ENCODE data around the gene AMBRA1. TPM values are rescaled to one million over a fixed set of nuclear protein-coding genes. Genes with fewer than 3 reads are reported as not detected.

AMBRA1 gene
- total and polyA plus RNA-seq, 2 donors (not counting 3 experiments of a cell fraction or from before 2014, with no cell fraction given): 18.4 to 32.4 TPM

DNA sequence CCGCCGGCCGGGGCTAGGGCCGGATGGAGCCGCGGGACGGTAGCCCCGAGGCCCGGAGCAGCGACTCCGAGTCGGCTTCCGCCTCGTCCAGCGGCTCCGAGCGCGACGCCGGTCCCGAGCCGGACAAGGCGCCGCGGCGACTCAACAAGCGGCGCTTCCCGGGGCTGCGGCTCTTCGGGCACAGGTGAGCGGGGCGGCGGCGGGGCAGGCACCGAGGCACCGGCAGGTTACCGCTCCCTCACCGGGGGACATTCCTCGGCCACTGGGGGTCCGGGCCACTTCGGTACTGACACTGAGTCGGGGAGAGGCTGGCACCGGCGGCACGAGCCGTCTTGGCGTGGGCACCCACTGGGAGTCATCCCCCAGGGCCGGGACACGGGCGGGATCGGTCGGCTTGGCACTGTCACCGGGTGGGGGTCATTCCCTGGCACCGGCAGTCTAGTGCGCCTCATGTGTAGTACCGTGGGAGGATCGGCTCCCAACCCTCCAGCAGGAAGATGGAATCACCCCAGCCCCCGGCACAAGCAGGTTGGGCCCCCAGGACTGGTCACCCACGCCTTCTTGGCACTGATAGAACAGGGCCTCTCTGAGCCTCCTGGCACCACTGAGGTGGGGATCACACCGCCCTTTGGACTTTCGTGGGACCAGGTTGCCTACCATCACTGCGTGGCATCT lies 246.0 kb downstream of the AMBRA1 start:
- TF ChIP-seq MYC (IDR thresholded peaks at IDR 0.05; ENCODE audit: low read depth, low read length) (no peak), FOS (IDR thresholded peaks at IDR 0.05; ENCODE audit: borderline replicate concordance, insufficient read depth, low read length) (no peak), POLR2A (IDR thresholded peaks at IDR 0.05; ENCODE audit: low read depth, low read length) (no peak), JUN (IDR thresholded peaks at IDR 0.05; ENCODE audit: borderline replicate concordance, insufficient read depth, insufficient read length, low read depth) (no peak), POLR2AphosphoS5 (IDR thresholded peaks at IDR 0.05; ENCODE audit: insufficient read depth, low read depth, low read length) (no peak), GATA2 (IDR thresholded peaks at IDR 0.05; ENCODE audit: insufficient read depth, insufficient read length, low read depth, low read length) (no peak), EZH2 (IDR thresholded peaks at IDR 0.05; ENCODE audit: borderline replicate concordance, low read depth, low read length, severe bottlenecking) (no peak)
- TF ChIP-seq, protein P1, sequence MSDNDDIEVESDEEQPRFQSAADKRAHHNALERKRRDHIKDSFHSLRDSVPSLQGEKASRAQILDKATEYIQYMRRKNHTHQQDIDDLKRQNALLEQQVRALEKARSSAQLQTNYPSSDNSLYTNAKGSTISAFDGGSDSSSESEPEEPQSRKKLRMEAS (IDR thresholded peaks at IDR 0.05; ENCODE audit: insufficient read depth, insufficient read length): no peak
- TF ChIP-seq, protein P2, sequence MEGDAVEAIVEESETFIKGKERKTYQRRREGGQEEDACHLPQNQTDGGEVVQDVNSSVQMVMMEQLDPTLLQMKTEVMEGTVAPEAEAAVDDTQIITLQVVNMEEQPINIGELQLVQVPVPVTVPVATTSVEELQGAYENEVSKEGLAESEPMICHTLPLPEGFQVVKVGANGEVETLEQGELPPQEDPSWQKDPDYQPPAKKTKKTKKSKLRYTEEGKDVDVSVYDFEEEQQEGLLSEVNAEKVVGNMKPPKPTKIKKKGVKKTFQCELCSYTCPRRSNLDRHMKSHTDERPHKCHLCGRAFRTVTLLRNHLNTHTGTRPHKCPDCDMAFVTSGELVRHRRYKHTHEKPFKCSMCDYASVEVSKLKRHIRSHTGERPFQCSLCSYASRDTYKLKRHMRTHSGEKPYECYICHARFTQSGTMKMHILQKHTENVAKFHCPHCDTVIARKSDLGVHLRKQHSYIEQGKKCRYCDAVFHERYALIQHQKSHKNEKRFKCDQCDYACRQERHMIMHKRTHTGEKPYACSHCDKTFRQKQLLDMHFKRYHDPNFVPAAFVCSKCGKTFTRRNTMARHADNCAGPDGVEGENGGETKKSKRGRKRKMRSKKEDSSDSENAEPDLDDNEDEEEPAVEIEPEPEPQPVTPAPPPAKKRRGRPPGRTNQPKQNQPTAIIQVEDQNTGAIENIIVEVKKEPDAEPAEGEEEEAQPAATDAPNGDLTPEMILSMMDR (IDR thresholded peaks at IDR 0.05; ENCODE audit: extremely low read depth in 1 of 2, insufficient read depth in 1 of 2, low read depth in 1 of 2, low read length in 2 of 2): no peak
- FAIRE-seq (no peak), DNase-seq (ENCODE audit: low read depth, low spot score) (no peak)
- Histone ChIP-seq H3K27ac (ENCODE audit: insufficient read depth, low read depth, low read length) (peak overlapping the region; percentile 19), H4K20me1 (replicated peaks; ENCODE audit: control insufficient read depth, extremely low read depth, insufficient read depth, low read length) (no peaks in the 10 kb centered on the region), H3K79me2 (ENCODE audit: control insufficient read depth, insufficient read depth, low read length) (peaks cover 46% of the 10 kb centered on the region), H2AFZ (ENCODE audit: low read depth, low read length) (no peak overlapping the region), H3K9me1 (replicated peaks; ENCODE audit: control insufficient read depth, extremely low read depth, insufficient read depth, low read length) (no peaks in the 10 kb centered on the region), H3K36me3 (ENCODE audit: control insufficient read depth in 2 of 2, extremely low read depth in 1 of 2, insufficient read depth in 2 of 2, low read length in 2 of 2) (peaks cover 0 to 5% of the 10 kb centered on the region in 2 experiments), H3K4me3 (replicated peaks in 1 of 3; ENCODE audit: insufficient read depth in 1 of 3, low read depth in 1 of 3, low read length in 3 of 3) (peak overlapping the region; percentile 32 to 73 (median 49)), H3K4me1 (ENCODE audit: control insufficient read depth, extremely low read depth, insufficient read depth, low read length) (peaks cover 34% of the 10 kb centered on the region), H3K9ac (replicated peaks; ENCODE audit: extremely low read depth, insufficient read depth, low read length) (peak overlapping the region; percentile 54), H3K27me3 (ENCODE audit: control insufficient read depth in 2 of 2, insufficient read depth in 2 of 2, low read length in 2 of 2) (no peaks in the 10 kb centered on the region), H3K9me3 (replicated peaks; ENCODE audit: control insufficient read depth, insufficient read depth, low read length) (no peaks in the 10 kb centered on the region), H3K4me2 (ENCODE audit: insufficient read depth, low read length) (peak overlapping the region; percentile 59)
- CTCF ChIA-PET: interaction anchor here (0.6 to 10.8 kb wide), 16 partner anchors 9 to 190 kb away, joined by 3 to 200 read pairs (median 3); no protein-coding TSS in a partner anchor
- POLR2A ChIA-PET: interaction anchor here (0.7 kb wide), 1 partner anchor 109 kb away, joined by 3 read pairs; no protein-coding TSS in a partner anchor
- dilution Hi-C loops (cut with MboI; ENCODE audit: extremely low pct_ligation_motif_present, low sequenced_read_pairs) (no loop called here), intact Hi-C loops (cut with micrococcal nuclease) (loop anchor here (1.0 kb wide), 2 partner anchors 16 to 20 kb away; no protein-coding TSS in a partner anchor)
- no TSS peak for BruUV-seq (replicated peaks)
